Natural killer cell treated with Interleukin-12 subunit alpha and Interleukin-12 subunit beta and Interleukin-15 and Interleukin-18, amount 100 ng/mL, for 72 hours (primary cell): ENCODE data around the gene PTPN1. TPM values are rescaled to one million over a fixed set of nuclear protein-coding genes. Genes with fewer than 3 reads are reported as not detected.

Experiments
- ATAC-seq, 2 donors: fragments of 150-1000 bp; cut with Tn5 transposase in 1 of 2; sonication (Bioruptor Pico), chemical (Tn5 transposase) in 1 of 2; 2 replicates each; pipeline ENCODE4 v1.10.0; 2021
- DNase-seq: peaks from one replicate; pipeline ENCODE4 v3.0.0; 2022; ENCODE audit warnings: low spot score
- H3K27ac Mint-ChIP-seq, 2 donors: 1 replicate in 1 of 2; 2 replicates in 1 of 2; pipeline ENCODE4 v1.8.0; 2022; ENCODE audit warnings: mixed read lengths in 2 of 2, mild to moderate bottlenecking in 1 of 2, moderate library complexity in 1 of 2
- H3K27me3 Mint-ChIP-seq, 2 donors: 1 replicate in 1 of 2; 2 replicates in 1 of 2; pipeline ENCODE4 v1.8.0; 2022; ENCODE audit warnings: mixed read lengths in 2 of 2
- H3K36me3 Mint-ChIP-seq: one replicate; pipeline ENCODE4 v1.8.0; 2022; ENCODE audit warnings: mixed read lengths
- H3K4me1 Mint-ChIP-seq, 2 donors: 1 replicate in 1 of 2; 2 replicates in 1 of 2; pipeline ENCODE4 v1.8.0; 2022; ENCODE audit warnings: low read depth in 2 of 2, mixed read lengths in 2 of 2, mild to moderate bottlenecking in 1 of 2
- H3K4me3 Mint-ChIP-seq: one replicate; pipeline ENCODE4 v1.8.0; 2022; ENCODE audit warnings: mixed read lengths
- H3K9me3 Mint-ChIP-seq: 2 replicates; pipeline ENCODE4 v1.8.0; 2022; ENCODE audit warnings: mixed read lengths
- total RNA-seq, 2 donors: library from RNA; stranded (reverse); gene quantifications; one replicate each; pipeline ENCODE4 v1.2.3, GENCODE V29; 2022

PTPN1 gene
- total RNA-seq, 2 donors from 2014 or later = 74.3 to 105 TPM

GRCh38 chr20:50512323-50512722 is 2.1 kb downstream of the PTPN1 start:
- Mint-ChIP-seq H3K9me3 (no peaks in the 10 kb centered on the region), H3K4me3 (peak overlapping the region; percentile 98), H3K27me3 (no peaks in the 10 kb centered on the region), H3K27ac (peak overlapping the region; percentile 95 to 99), H3K4me1 (peaks cover 60 to 63% of the 10 kb centered on the region in 2 donors), H3K36me3 (peaks cover 8% of the 10 kb centered on the region)
- ATAC-seq = no peak
- DNase-seq = no peak

GRCh38 chr20:50513169-50514034 is 3.2 kb downstream of the PTPN1 start:
- no peaks in the 10 kb centered on the region for H3K9me3 Mint-ChIP-seq
- H3K4me3 Mint-ChIP-seq = peak overlapping the region; percentile 98
- DNase-seq (no peak), ATAC-seq (no peak)
- no peaks in the 10 kb centered on the region for H3K27me3 Mint-ChIP-seq
- peaks cover 71 to 74% of the 10 kb centered on the region in 2 donors for H3K4me1 Mint-ChIP-seq
- peak overlapping the region; percentile 95 to 99 for H3K27ac Mint-ChIP-seq
- peaks cover 12% of the 10 kb centered on the region for H3K36me3 Mint-ChIP-seq

GRCh38 chr20:50514035-50514337 is 3.8 kb downstream of the PTPN1 start:
- peaks cover 12% of the 10 kb centered on the region for H3K36me3 Mint-ChIP-seq
- no peaks in the 10 kb centered on the region for H3K9me3 Mint-ChIP-seq
- H3K4me1 Mint-ChIP-seq = peaks cover 74 to 79% of the 10 kb centered on the region in 2 donors
- H3K27me3 Mint-ChIP-seq = no peaks in the 10 kb centered on the region
- DNase-seq = no peak
- ATAC-seq = no peak
- peak overlapping the region; percentile 98 for H3K4me3 Mint-ChIP-seq
- H3K27ac Mint-ChIP-seq = peak overlapping the region; percentile 95 to 99

- H3K4me1 Mint-ChIP-seq = peaks cover 79 to 87% of the 10 kb centered on the region in 2 donors
- H3K27me3 Mint-ChIP-seq = no peaks in the 10 kb centered on the region
- DNase-seq (no peak), ATAC-seq (peak in 1 of 2 donors; percentile 7)
- H3K36me3 Mint-ChIP-seq = peaks cover 12% of the 10 kb centered on the region
- H3K4me3 Mint-ChIP-seq = peak overlapping the region; percentile 98
- no peaks in the 10 kb centered on the region for H3K9me3 Mint-ChIP-seq
- H3K27ac Mint-ChIP-seq = peak overlapping the region; percentile 95 to 99
Measured at GRCh38 chr20:50514750-50515149, 4.6 kb downstream of the PTPN1 start.

GRCh38 chr20:50515471-50516106 is 5.4 kb downstream of the PTPN1 start:
- Mint-ChIP-seq H3K27me3 (no peaks in the 10 kb centered on the region), H3K9me3 (no peaks in the 10 kb centered on the region), H3K4me3 (peak overlapping the region; percentile 98), H3K27ac (peak overlapping the region; percentile 95 to 99), H3K36me3 (peaks cover 12% of the 10 kb centered on the region), H3K4me1 (peaks cover 85 to 94% of the 10 kb centered on the region in 2 donors)
- ATAC-seq (no peak), DNase-seq (no peak)

GRCh38 chr20:50516180-50516934 is 6.2 kb downstream of the PTPN1 start:
- Mint-ChIP-seq H3K4me3 (peak overlapping the region; percentile 98), H3K27me3 (no peaks in the 10 kb centered on the region), H3K27ac (peak overlapping the region; percentile 95 to 99), H3K4me1 (peaks cover 85 to 95% of the 10 kb centered on the region in 2 donors), H3K36me3 (peaks cover 5% of the 10 kb centered on the region), H3K9me3 (no peaks in the 10 kb centered on the region)
- DNase-seq = no peak
- ATAC-seq = peak; percentile 60 to 73

GRCh38 chr20:50516935-50517816 is 7.0 kb downstream of the PTPN1 start:
- Mint-ChIP-seq H3K4me3 (peak overlapping the region; percentile 98), H3K4me1 (peaks cover 87 to 93% of the 10 kb centered on the region in 2 donors), H3K36me3 (peaks cover 4% of the 10 kb centered on the region), H3K9me3 (no peaks in the 10 kb centered on the region), H3K27me3 (no peaks in the 10 kb centered on the region), H3K27ac (peak overlapping the region; percentile 95 to 99)
- ATAC-seq = no peak
- DNase-seq = no peak

- Mint-ChIP-seq H3K4me3 (peak overlapping the region; percentile 98), H3K4me1 (peaks cover 81 to 89% of the 10 kb centered on the region in 2 donors), H3K27ac (peak overlapping the region; percentile 95 to 99), H3K9me3 (no peaks in the 10 kb centered on the region), H3K27me3 (no peaks in the 10 kb centered on the region), H3K36me3 (peaks cover 4% of the 10 kb centered on the region)
- ATAC-seq = no peak
- DNase-seq = no peak
Measured at GRCh38 chr20:50517817-50518154, 7.6 kb downstream of the PTPN1 start.

GRCh38 chr20:50518270-50518721 is 8.1 kb downstream of the PTPN1 start:
- Mint-ChIP-seq H3K4me3 (peak overlapping the region; percentile 98), H3K27ac (peak overlapping the region; percentile 95 to 99), H3K4me1 (peaks cover 81 to 89% of the 10 kb centered on the region in 2 donors), H3K36me3 (peaks cover 9% of the 10 kb centered on the region), H3K27me3 (no peaks in the 10 kb centered on the region), H3K9me3 (no peaks in the 10 kb centered on the region)
- ATAC-seq = peak; percentile 48 to 67
- no peak for DNase-seq

GRCh38 chr20:50519036-50519762 is 9.0 kb downstream of the PTPN1 start:
- no peak for DNase-seq
- Mint-ChIP-seq H3K27ac (peak overlapping the region; percentile 95 to 99), H3K9me3 (no peaks in the 10 kb centered on the region), H3K4me1 (peaks cover 81 to 89% of the 10 kb centered on the region in 2 donors), H3K27me3 (no peaks in the 10 kb centered on the region), H3K4me3 (peak overlapping the region; percentile 98), H3K36me3 (peaks cover 9% of the 10 kb centered on the region)
- ATAC-seq = peak in 1 of 2 donors; percentile 64

- ATAC-seq = peak in 1 of 2 donors; percentile 53
- Mint-ChIP-seq H3K27me3 (no peaks in the 10 kb centered on the region), H3K27ac (peak overlapping the region; percentile 95 to 99)
Measured at GRCh38 chr20:50520222-50520880, 10.2 kb downstream of the PTPN1 start.

More at GRCh38 chr20:50520222-50520880, 10.2 kb downstream of the PTPN1 start:
- DNase-seq = no peak
- peak overlapping the region; percentile 98 for H3K4me3 Mint-ChIP-seq
- no peaks in the 10 kb centered on the region for H3K9me3 Mint-ChIP-seq
- H3K36me3 Mint-ChIP-seq = peaks cover 9% of the 10 kb centered on the region
- H3K4me1 Mint-ChIP-seq = peaks cover 69 to 77% of the 10 kb centered on the region in 2 donors
